HepG2 (cell line): ENCODE results near the gene SMYD1. TPM values are rescaled to one million over a fixed set of nuclear protein-coding genes. Genes with fewer than 3 reads are reported as not detected.
A peak's percentile ranks its signal among the peaks of the same experiment; 100 is the strongest.

Experiments
- BCL6 ChIP-seq: IDR thresholded peaks from 2 replicates; pipeline ENCODE4 v1.6.1; 2016; ENCODE audit warnings: missing genetic modification reagents, missing compliant biosample characterization
- CREBL2 ChIP-seq: sonication (generic); formaldehyde crosslinking; IDR thresholded peaks from 2 replicates; pipeline ENCODE4 v1.8.1; 2023; ENCODE audit warnings: missing genetic modification reagents, mild to moderate bottlenecking, borderline replicate concordance
- DRAP1 ChIP-seq: IDR thresholded peaks from 2 replicates; pipeline ENCODE4 v1.6.1; 2016; ENCODE audit warnings: missing genetic modification reagents, missing compliant biosample characterization
- EED ChIP-seq: sonication (generic); formaldehyde crosslinking; IDR thresholded peaks from 2 replicates; pipeline ENCODE4 v1.5.0; 2020; ENCODE audit warnings: mild to moderate bottlenecking, missing genetic modification reagents
- ELF3 ChIP-seq: IDR thresholded peaks from 2 replicates; pipeline ENCODE4 v1.6.1; 2016; ENCODE audit warnings: missing genetic modification reagents, missing compliant biosample characterization
- ESRRA ChIP-seq: sonication (generic); formaldehyde crosslinking; IDR thresholded peaks from 2 replicates; pipeline ENCODE4 v1.5.1; 2020; ENCODE audit warnings: mild to moderate bottlenecking, low read depth, missing genetic modification reagents
- PCBP1 ChIP-seq: fragments of 200-400 bp; formaldehyde crosslinking; IDR thresholded peaks from 2 replicates; pipeline ENCODE4 v1.6.1; 2017; ENCODE audit warnings: mild to moderate bottlenecking, low read depth, low read length, borderline replicate concordance
- PHF8 ChIP-seq: sonication (generic); formaldehyde crosslinking; IDR thresholded peaks from 2 replicates; pipeline ENCODE4 v1.5.0; 2020; ENCODE audit warnings: missing genetic modification reagents
- SAP130 ChIP-seq: IDR thresholded peaks from 2 replicates; pipeline ENCODE4 v1.6.1; 2016; ENCODE audit warnings: low read depth
- SIN3A ChIP-seq: IDR thresholded peaks from 2 replicates; pipeline ENCODE4 v1.6.1; 2011; ENCODE audit warnings: low read depth, mild to moderate bottlenecking, control low read depth, low read length, borderline replicate concordance
- SMAD3 ChIP-seq: sonication (generic); formaldehyde crosslinking; IDR thresholded peaks from 2 replicates; pipeline ENCODE4 v1.4.0; 2020; ENCODE audit warnings: missing genetic modification reagents
- SUZ12 ChIP-seq: fragments of 150-350 bp; IDR thresholded peaks from 2 replicates; pipeline ENCODE4 v1.6.1; 2014; ENCODE audit warnings: low read depth, low read length
- ZBTB49 ChIP-seq: sonication (generic); formaldehyde crosslinking; IDR thresholded peaks from 2 replicates; pipeline ENCODE4 v1.4.0; 2020; ENCODE audit warnings: missing genetic modification reagents, borderline replicate concordance
- ZFP41 ChIP-seq: sonication (generic); formaldehyde crosslinking; IDR thresholded peaks from 2 replicates; pipeline ENCODE4 v1.4.0; 2020; ENCODE audit warnings: mild to moderate bottlenecking, missing genetic modification reagents, borderline replicate concordance
- ZFP62 ChIP-seq: sonication (generic); formaldehyde crosslinking; IDR thresholded peaks from 2 replicates; pipeline ENCODE4 v1.4.0; 2020; ENCODE audit warnings: missing genetic modification reagents
- ZHX2 ChIP-seq, 2 experiments: sonication (generic) in 1 of 2; formaldehyde crosslinking in 1 of 2; IDR thresholded peaks; 2 replicates each; pipeline versions ENCODE4 v1.6.1 to v1.9.0; 2014 to 2022; ENCODE audit warnings: antibody characterized with exemption in 1 of 2, borderline replicate concordance in 1 of 2, inconsistent platforms in 1 of 2, low read depth in 1 of 2, missing genetic modification reagents in 1 of 2
- ZNF431 ChIP-seq: sonication (generic); formaldehyde crosslinking; IDR thresholded peaks from 2 replicates; pipeline ENCODE4 v1.9.0; 2022; ENCODE audit warnings: missing genetic modification reagents, low read depth, mild to moderate bottlenecking, borderline replicate concordance
- ZNF710 ChIP-seq: sonication (generic); formaldehyde crosslinking; IDR thresholded peaks from 2 replicates; pipeline ENCODE4 v1.5.0; 2020; ENCODE audit warnings: mild to moderate bottlenecking, missing genetic modification reagents, borderline replicate concordance
- polyA plus RNA-seq, 8 experiments: library from polyadenylated mRNA; depleted of rRNA in 3 of 8; stranded (reverse) in 7 of 8; unstranded in 1 of 8; fragments of >200 nt; fragmentation: Illumina TruSeq in 4 of 8; extraction: Trizol in 4 of 8; gene quantifications; 2 replicates each; pipeline versions ENCODE4 v1.2.1 to v1.2.3, GENCODE V29; 2011 to 2016; ENCODE audit warnings: low read depth in 4 of 8, missing spikeins in 1 of 8, mixed read lengths in 1 of 8; ENCODE audit not compliant: insufficient read depth in 1 of 8
- total RNA-seq, 5 experiments: library from RNA; depleted of rRNA; stranded (reverse); fragments of >200 nt; fragmentation: Illumina TruSeq; extraction: Trizol; gene quantifications; 2 replicates each; pipeline ENCODE4 v1.2.3, GENCODE V29; 2016; ENCODE audit warnings: low read depth in 1 of 5

SMYD1 gene
- total and polyA plus RNA-seq, 2 of the 13 experiments (the other 11 are each of a cell fraction or from before 2014, with no cell fraction given): not detected

GRCh38 chr2:88126772-88127637 is 59.4 kb downstream of the SMYD1 start (continued):
- TF ChIP-seq PHF8 (CRISPR knock-in tag) (no peak), SUZ12 (no peak), CREBL2 (CRISPR knock-in tag) (no peak), EED (CRISPR knock-in tag) (no peak), SIN3A (peak; percentile 15; the same call in 1 of the 2 replicates), DRAP1 (no peak), BCL6 (CRISPR knock-in tag) (no peak), SMAD3 (CRISPR knock-in tag) (no peak), PCBP1 (no peak), ZBTB49 (CRISPR knock-in tag) (no peak), ESRRA (CRISPR knock-in tag) (peak; percentile 57), ZNF710 (no peak), ZNF431 (CRISPR knock-in tag) (0 out of 2 replicates have a peak, but pooled peaks have one; percentile 37), ELF3 (CRISPR knock-in tag) (no peak), ZFP41 (CRISPR knock-in tag) (no peak), SAP130 (CRISPR knock-in tag) (no peak), ZFP62 (CRISPR knock-in tag) (no peak), ZHX2 (IDR thresholded peaks at IDR 0.05; ENCODE audit: low read depth) (no peak), ZHX2 (CRISPR knock-in tag; IDR thresholded peaks at IDR 0.05; ENCODE audit: borderline replicate concordance) (no peak)
